ENCODE results near the gene TLN1. TPM values are rescaled to one million over a fixed set of nuclear protein-coding genes. Genes with fewer than 3 reads are reported as not detected.
A peak's percentile ranks its signal among the peaks of the same experiment; 100 is the strongest.

The TLN1 gene
- total RNA-seq, 2 donors from 2014 or later = 167 to 315 TPM

GRCh38 chr9:35729101-35729500 lies 2.9 kb downstream of the TLN1 start:
- Histone ChIP-seq H3K27me3 (replicated peaks; ENCODE audit: insufficient read depth) (no peaks in the 10 kb centered on the region), H3K36me3 (peaks cover 8 to 9% of the 10 kb centered on the region in 2 donors), H3K9me3 (no peaks in the 10 kb centered on the region), H3K27ac (peak overlapping the region; percentile 88 to 96), H3K4me3 (peak overlapping the region in 1 of 2 donors; percentile 10), H3K4me1 (replicated peaks) (peaks cover 27% of the 10 kb centered on the region)
- no peak for TF ChIP-seq POLR2AphosphoS5 (IDR thresholded peaks at IDR 0.05)
- no peak for TF ChIP-seq POLR2A (IDR thresholded peaks at IDR 0.05)
- TF ChIP-seq CTCF (IDR thresholded peaks at IDR 0.05) = no peak
- DNase-seq (ENCODE audit: low spot score) = no peak
- intact Hi-C loops (cut with DNase I) = no loop called here
- WGBS = 60% methylated on average over 3 of the region's 3 CpGs

GRCh38 chr9:35728041-35728971 lies 3.7 kb downstream of the TLN1 start:
- peak; percentile 41 for DNase-seq (ENCODE audit: low spot score)
- peaks cover 23% of the 10 kb centered on the region for H3K4me1 ChIP-seq (replicated peaks)
- H3K36me3 ChIP-seq = peaks cover 8 to 16% of the 10 kb centered on the region in 2 donors
- H3K4me3 ChIP-seq = peak overlapping the region in 1 of 2 donors; percentile 10
- no peaks in the 10 kb centered on the region for H3K27me3 ChIP-seq (replicated peaks; ENCODE audit: insufficient read depth)
- H3K27ac ChIP-seq = peak overlapping the region; percentile 88 to 96
- H3K9me3 ChIP-seq = no peaks in the 10 kb centered on the region
- 18% methylated on average over 10 of the region's 10 CpGs for WGBS
- intact Hi-C loops (cut with DNase I) = no loop called here
- TF ChIP-seq POLR2AphosphoS5 (IDR thresholded peaks at IDR 0.05) (peak; percentile 61), CTCF (IDR thresholded peaks at IDR 0.05) (no peak), POLR2A (IDR thresholded peaks at IDR 0.05) (no peak)

- peak overlapping the region in 1 of 2 donors; percentile 5 for H3K4me3 ChIP-seq
- no peak for DNase-seq (ENCODE audit: low spot score)
- H3K9me3 ChIP-seq = no peaks in the 10 kb centered on the region
- peaks cover 22% of the 10 kb centered on the region for H3K4me1 ChIP-seq (replicated peaks)
- H3K27ac ChIP-seq = peak overlapping the region; percentile 88 to 96
- no peak for TF ChIP-seq POLR2AphosphoS5 (IDR thresholded peaks at IDR 0.05)
- TF ChIP-seq CTCF (IDR thresholded peaks at IDR 0.05) = no peak
- no peak for TF ChIP-seq POLR2A (IDR thresholded peaks at IDR 0.05)
- peaks cover 8 to 17% of the 10 kb centered on the region in 2 donors for H3K36me3 ChIP-seq
- intact Hi-C loops (cut with DNase I) = loop anchor here (2.0 kb wide), 1 partner anchor 33 kb away; no protein-coding TSS in a partner anchor
- 66% methylated on average over 5 of the region's 5 CpGs for WGBS
- no peaks in the 10 kb centered on the region for H3K27me3 ChIP-seq (replicated peaks; ENCODE audit: insufficient read depth)
These were observed 4.3 kb downstream of the TLN1 start for GRCh38 chr9:35727676-35728040.

- WGBS = 58% methylated on average over 3 of the region's 3 CpGs
- DNase-seq (ENCODE audit: low spot score) = no peak
- peaks cover 22% of the 10 kb centered on the region for H3K4me1 ChIP-seq (replicated peaks)
- peak overlapping the region; percentile 88 to 96 for H3K27ac ChIP-seq
- H3K27me3 ChIP-seq (replicated peaks; ENCODE audit: insufficient read depth) = no peaks in the 10 kb centered on the region
- peaks cover 8 to 20% of the 10 kb centered on the region in 2 donors for H3K36me3 ChIP-seq
- TF ChIP-seq CTCF (IDR thresholded peaks at IDR 0.05) (no peak), POLR2A (IDR thresholded peaks at IDR 0.05) (no peak), POLR2AphosphoS5 (IDR thresholded peaks at IDR 0.05) (no peak)
- H3K9me3 ChIP-seq = no peaks in the 10 kb centered on the region
- no peak overlapping the region for H3K4me3 ChIP-seq
- intact Hi-C loops (cut with DNase I) = loop anchor here (2.0 kb wide), 1 partner anchor 32 kb away; no protein-coding TSS in a partner anchor
These were observed 5.1 kb downstream of the TLN1 start for GRCh38 chr9:35726931-35727330.

Measured in prostate gland (tissue), 2 donors.